HFFc6 (cell line): ENCODE results near the gene MRAP2. TPM values are rescaled to one million over a fixed set of nuclear protein-coding genes. Genes with fewer than 3 reads are reported as not detected.
A peak's percentile ranks its signal among the peaks of the same experiment; 100 is the strongest.

ENCODE experiments used
- DNase-seq: peaks from one replicate; pipeline ENCODE4 v3.0.0-alpha.2; 2018
- H3K27ac Mint-ChIP-seq: 2 replicates; pipeline ENCODE4 v1.8.0; 2020; ENCODE audit warnings: mild to moderate bottlenecking, mixed read lengths
- H3K27me3 Mint-ChIP-seq: 2 replicates; pipeline ENCODE4 v1.8.0; 2021; ENCODE audit warnings: mild to moderate bottlenecking, moderate library complexity, mixed read lengths; ENCODE audit not compliant: insufficient read depth
- H3K36me3 Mint-ChIP-seq: 2 replicates; pipeline ENCODE4 v1.8.0; 2021; ENCODE audit warnings: low read depth, mixed read lengths
- H3K4me1 Mint-ChIP-seq: 2 replicates; pipeline ENCODE4 v1.8.0; 2020; ENCODE audit warnings: low read depth, mixed read lengths
- H3K4me3 Mint-ChIP-seq: 2 replicates; pipeline ENCODE4 v1.8.0; 2020; ENCODE audit warnings: mild to moderate bottlenecking, moderate library complexity, mixed read lengths
- H3K9me3 Mint-ChIP-seq: 2 replicates; pipeline ENCODE4 v1.8.0; 2020; ENCODE audit warnings: mild to moderate bottlenecking, mixed read lengths
- CTCF ChIP-seq: fragments of 200-600 bp; sonication (generic); IDR thresholded peaks from 2 replicates; pipeline ENCODE4 v1.5.0; 2021; ENCODE audit warnings: antibody characterized with exemption, mild to moderate bottlenecking
- long read RNA-seq: library from polyadenylated mRNA; unstranded; transcript quantifications from one replicate; pipeline ENCODE4 v2.0.0, GENCODE V29; 2019
- total RNA-seq, 6 experiments: library from RNA; stranded (reverse); fragmentation: NEBNext Ultra II Directional; extraction: Animal tissue kit (Norgen Biotek cat#: 25700); gene quantifications; 2 replicates in 1 of 6; 3 replicates in 5 of 6; pipeline ENCODE4 v1.2.3, GENCODE V29; 2021

Gene MRAP2
- total RNA-seq: under 1 TPM in 1 of 6 experiments, not detected in 5; 0.07 TPM
- long read RNA-seq: 0 reads

- Mint-ChIP-seq H3K4me1 (peaks cover 3% of the 10 kb centered on the region; the same call in 1 of the 2 replicates), H3K27ac (no peak within 1 kb of the TSS), H3K4me3 (peak within 1 kb of the TSS; percentile 12; the same call in 1 of the 2 replicates), H3K36me3 (peaks cover 5% of the 10 kb centered on the region; the same call in 1 of the 2 replicates), H3K27me3 (peaks cover 13% of the 10 kb centered on the region), H3K9me3 (peaks cover 5% of the 10 kb centered on the region)
- no peak for TF ChIP-seq CTCF
- DNase-seq: no peak
These were observed at the start of gene MRAP2 for GRCh38 chr6:84033523-84034451. Gene MRAP2, plus strand, starts transcription at chr6:84033772. Its CDS starts 21,547 bp downstream, at chr6:84055319.

GRCh38 chr6:83984411-83984810, 49.2 kb upstream of the MRAP2 start:
- H3K9me3 Mint-ChIP-seq: no peaks in the 10 kb centered on the region
- no peak overlapping the region for H3K27ac Mint-ChIP-seq
- H3K4me3 Mint-ChIP-seq: no peak overlapping the region
- TF ChIP-seq CTCF: no peak
- no peaks in the 10 kb centered on the region for H3K27me3 Mint-ChIP-seq
- no peaks in the 10 kb centered on the region for H3K36me3 Mint-ChIP-seq
- DNase-seq: no peak
- no peaks in the 10 kb centered on the region for H3K4me1 Mint-ChIP-seq

GRCh38 chr6:83985308-83985713, 48.3 kb upstream of the MRAP2 start:
- no peak overlapping the region for H3K27ac Mint-ChIP-seq
- no peaks in the 10 kb centered on the region for H3K9me3 Mint-ChIP-seq
- H3K4me3 Mint-ChIP-seq: no peak overlapping the region
- no peaks in the 10 kb centered on the region for H3K4me1 Mint-ChIP-seq
- DNase-seq: no peak
- TF ChIP-seq CTCF: no peak
- no peaks in the 10 kb centered on the region for H3K36me3 Mint-ChIP-seq
- H3K27me3 Mint-ChIP-seq: no peaks in the 10 kb centered on the region

GRCh38 chr6:83985715-83986114, 47.9 kb upstream of the MRAP2 start:
- Mint-ChIP-seq H3K4me3 (no peak overlapping the region), H3K36me3 (no peaks in the 10 kb centered on the region), H3K9me3 (no peaks in the 10 kb centered on the region), H3K27ac (no peak overlapping the region), H3K27me3 (no peaks in the 10 kb centered on the region), H3K4me1 (no peaks in the 10 kb centered on the region)
- DNase-seq: no peak
- TF ChIP-seq CTCF: no peak

- Mint-ChIP-seq H3K4me3 (no peak overlapping the region), H3K36me3 (no peaks in the 10 kb centered on the region), H3K9me3 (peaks cover 5% of the 10 kb centered on the region; the same call in 1 of the 2 replicates), H3K27ac (no peak overlapping the region), H3K4me1 (no peaks in the 10 kb centered on the region), H3K27me3 (peaks cover 3% of the 10 kb centered on the region)
- no peak for TF ChIP-seq CTCF
- no peak for DNase-seq
These were observed 35.5 kb upstream of the MRAP2 start for GRCh38 chr6:83998021-83998584.
